ENCODE measurements around the gene FREM2.

FREM2 gene

DNA sequence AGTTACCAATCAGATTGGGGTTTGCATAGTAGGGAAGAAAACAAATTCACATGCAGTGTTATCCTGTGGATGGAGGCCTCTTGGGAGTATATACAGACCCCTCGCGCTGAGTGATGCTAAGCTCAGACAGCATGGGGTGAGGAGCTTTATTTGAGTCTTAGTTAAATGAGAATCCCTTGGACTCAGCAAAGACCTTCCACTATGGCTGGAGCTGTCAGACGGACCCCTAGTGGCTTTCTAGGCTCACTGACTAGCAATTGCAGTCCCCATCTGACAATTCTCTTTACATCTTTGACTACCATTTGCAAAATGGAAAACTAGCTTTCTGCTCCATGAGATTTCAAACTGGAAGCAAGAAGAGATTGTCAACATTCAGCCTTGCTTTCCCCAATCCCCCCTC, 213.3 kb downstream of the FREM2 start:
- DNase-seq: no peak

DNA sequence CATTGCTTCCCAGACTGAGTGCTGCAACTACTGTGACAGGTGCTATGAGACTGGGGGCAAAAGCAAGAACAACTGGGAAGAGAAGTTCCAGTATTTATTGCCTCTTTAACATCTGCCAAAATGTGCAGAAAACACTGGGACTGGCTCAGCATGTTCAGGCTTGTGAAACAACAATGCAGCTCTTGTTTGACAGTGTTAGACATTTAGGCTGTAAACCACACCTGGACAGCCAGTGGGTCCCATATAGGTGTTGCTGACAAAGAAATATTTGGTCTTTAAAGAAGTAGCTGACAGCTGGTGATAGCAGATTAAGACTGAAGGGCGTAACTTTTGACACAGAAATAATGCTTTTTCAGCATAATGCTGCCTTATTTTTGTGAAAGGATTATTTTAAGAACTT, 215.7 kb downstream of the FREM2 start:
- DNase-seq: no peak

DNA sequence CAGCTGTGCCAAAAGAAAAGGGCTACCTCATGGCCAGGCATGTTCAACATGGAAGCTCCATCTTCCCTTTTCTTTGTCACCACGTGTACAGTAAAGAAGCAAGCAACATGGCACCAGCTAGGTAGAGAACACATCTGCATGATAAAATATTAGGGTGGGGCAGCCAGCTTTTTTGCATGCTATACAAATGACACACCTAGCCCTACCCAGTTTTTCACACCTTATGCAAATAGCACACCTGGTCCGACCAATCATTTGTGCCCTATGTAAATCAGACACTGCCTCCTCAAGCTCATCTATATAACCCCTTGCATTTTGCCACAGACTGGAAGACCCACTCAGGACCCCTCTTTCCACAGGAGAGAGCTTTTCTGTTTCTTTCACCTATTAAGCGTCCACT, 218.2 kb downstream of the FREM2 start:
- DNase-seq: no peak

DNA sequence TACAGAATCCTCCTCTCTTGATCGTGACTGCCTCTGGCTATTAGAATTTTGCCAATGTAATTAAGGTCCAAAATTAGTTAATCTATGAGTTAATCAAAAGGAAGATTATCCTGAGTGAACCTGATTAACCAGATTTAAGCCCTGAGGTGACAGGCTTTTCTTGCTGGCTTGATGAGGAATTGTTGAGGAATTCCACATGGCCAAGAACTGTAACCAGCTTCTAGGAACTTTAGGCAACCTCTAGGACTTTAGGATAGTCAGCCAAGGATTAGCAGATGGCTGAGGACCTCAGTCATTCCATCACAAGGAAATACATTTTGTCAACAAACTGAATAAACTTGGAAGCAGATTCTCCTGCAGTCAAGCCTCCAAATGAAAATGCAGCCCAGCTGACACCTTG, 219.0 kb downstream of the FREM2 start:
- DNase-seq: no peak

DNA sequence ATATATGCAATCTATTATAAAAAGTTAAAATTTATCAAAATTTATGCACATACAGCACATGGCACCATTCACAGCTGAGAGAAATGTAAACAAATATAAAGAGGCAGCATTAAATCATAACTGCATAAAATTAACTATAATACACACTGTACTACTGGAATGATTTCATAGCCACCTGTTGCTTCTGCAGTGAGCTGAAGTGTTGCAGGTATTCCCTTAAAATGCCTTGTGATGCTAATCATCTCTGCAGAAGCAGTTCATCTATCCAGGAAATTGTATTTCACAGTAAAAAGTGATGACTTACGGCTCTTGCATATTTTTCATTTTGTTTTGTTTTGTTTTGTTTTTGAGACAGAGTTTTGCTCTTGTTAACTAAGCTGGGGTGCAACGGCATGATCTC, 221.7 kb downstream of the FREM2 start:
- DNase-seq: no peak

DNA sequence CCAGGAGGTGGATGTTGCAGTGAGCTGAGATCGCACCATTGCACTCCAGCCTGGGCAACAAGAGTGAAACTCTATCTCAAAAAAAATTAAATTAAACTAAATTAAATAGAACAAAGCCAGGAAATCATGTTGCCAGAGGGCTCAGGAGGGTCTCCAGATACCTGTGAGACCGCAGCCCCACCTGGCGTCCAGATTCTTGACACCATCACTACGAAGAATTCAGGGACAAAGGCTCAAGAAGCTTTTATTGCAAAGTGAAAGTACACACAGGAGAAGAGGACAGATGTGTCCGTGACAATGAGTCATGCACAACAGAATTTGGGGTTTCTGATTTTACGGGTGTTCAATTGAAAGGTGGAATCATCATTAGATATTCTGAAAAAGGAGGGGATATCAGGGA, 227.2 kb downstream of the FREM2 start:
- no peak for DNase-seq

GRCh38 chr13:38921081-38921480, 234.2 kb downstream of the FREM2 start:
- DNase-seq: no peak

GRCh38 chr13:38922170-38922569, 235.3 kb downstream of the FREM2 start:
- no peak for DNase-seq

DNA sequence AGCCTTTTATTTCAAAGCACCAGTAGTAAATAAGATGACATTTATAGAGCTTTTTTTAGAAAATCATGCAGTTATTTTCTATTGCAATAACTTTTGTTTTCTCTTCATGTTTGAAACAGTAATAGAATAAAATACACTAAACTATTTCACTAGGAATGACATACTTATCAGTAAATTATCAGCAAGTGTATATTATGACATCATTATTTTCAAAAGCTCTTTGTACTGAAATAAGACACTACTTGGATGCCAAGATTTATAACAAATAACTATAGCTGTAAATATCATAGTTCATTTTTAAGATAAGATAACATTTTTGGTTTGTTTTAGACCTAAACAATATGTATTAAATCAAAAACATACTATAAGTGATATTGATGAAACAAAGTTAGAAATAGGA, 246.9 kb downstream of the FREM2 start:
- no peak for DNase-seq

All from stimulated activated naive CD4-positive, alpha-beta T cell treated with Interleukin-2 at 50 U/mL for 16 hours (primary cell).